ENCODE measurements around the gene DOCK4.

DOCK4 gene

GRCh38 chr7:111806232-111806631, 400.0 kb downstream of the DOCK4 start:
- DNase-seq (ENCODE audit: low read depth) = no peak

GRCh38 chr7:111803015-111803758, 403.0 kb downstream of the DOCK4 start:
- DNase-seq (ENCODE audit: low read depth) = no peak

- no peak for DNase-seq (ENCODE audit: low read depth)
Observed at GRCh38 chr7:111802194-111802772, 403.9 kb downstream of the DOCK4 start.

DNA sequence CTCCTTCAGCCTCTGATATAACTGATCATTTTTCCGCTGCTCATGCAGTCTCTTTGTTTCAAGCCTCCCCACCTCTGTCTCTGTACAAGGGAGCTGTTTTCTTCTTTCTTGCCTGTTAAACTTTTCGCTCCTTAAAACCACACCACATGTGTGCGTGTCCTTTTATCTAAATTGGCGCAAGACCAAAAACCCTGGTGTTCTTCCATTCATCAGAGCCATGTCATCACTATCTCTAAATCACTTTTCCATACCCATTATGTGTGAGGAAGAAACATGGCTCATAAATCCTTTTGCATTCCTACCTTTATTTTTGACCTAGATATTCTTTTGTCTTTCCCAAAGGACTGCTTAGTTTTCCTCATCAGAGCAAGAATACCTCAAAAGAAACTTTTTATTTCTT, 404.9 kb downstream of the DOCK4 start:
- DNase-seq (ENCODE audit: low read depth) = no peak

- DNase-seq (ENCODE audit: low read depth) = peak; percentile 1
Observed at GRCh38 chr7:111796671-111797070, 409.5 kb downstream of the DOCK4 start.

DNA sequence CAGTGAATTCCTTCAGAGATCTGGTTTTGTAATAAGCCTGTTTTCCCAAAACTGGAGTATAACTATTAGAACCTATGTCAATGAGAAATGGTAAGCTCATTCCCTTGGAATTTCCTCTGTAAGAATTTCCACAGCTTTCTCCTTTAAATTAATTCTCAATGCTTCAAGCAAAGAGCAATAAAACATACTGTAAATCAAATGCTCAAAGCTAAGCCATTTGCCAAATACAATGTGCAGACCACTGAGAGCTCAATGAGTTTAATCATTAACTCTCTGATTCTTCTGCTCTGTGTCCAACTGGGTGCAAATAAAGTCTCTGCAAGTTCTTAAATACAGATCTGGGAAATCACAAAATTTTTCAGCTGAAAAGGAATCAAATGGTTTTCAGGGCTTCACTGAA, 416.3 kb downstream of the DOCK4 start:
- no peak for DNase-seq (ENCODE audit: low read depth)

DNA sequence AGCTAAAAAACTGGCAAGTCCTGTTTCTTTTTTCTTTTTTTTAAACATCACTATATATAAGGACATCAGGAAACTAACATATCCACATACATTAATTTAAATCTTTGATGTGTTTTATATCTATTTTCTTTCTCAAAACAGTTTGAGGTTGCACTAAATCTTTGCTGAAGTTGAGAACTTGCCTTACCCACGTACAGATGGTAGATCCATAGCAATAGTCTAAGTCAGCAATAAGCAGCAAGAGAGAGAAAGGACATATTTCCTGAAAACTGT, 417.2 kb downstream of the DOCK4 start:
- no peak for DNase-seq (ENCODE audit: low read depth)

DNA sequence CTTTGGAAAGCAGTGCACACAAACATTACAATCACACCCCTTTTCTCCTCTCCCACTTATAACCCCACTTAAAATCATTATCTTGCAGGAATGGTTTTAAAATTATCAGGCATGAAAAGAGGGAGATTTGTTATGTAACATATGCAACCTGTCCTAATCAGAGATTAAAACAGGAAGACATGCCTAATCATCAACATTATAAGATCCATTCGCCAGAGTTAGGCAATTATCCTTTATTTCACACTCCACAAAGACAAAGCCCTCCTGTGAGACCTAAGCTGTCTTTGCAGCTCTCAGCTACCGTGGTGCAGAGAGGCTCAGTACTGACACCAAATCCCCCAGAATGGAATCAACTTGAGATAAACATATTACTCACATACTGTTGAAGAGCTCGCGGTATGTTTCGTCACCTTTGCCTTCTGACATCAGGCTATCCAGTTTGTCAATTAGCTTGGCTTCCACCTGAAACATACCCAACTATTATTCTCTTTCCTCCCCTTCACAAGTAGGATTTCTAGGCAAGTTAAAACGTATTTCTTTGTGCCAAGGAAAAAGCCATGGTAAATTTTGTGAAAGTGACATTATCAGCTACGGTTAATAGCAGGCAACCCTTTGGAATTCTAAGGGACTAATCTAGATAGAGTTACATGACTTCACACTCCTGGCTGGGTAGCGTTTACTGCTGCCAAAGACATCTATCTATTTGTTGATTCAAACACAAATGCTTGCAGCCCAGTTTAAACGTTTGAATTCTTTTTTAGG, 417.7 kb downstream of the DOCK4 start:
- DNase-seq (ENCODE audit: low read depth) = no peak

GRCh38 chr7:111787741-111788140, 418.5 kb downstream of the DOCK4 start:
- no peak for DNase-seq (ENCODE audit: low read depth)

DNA sequence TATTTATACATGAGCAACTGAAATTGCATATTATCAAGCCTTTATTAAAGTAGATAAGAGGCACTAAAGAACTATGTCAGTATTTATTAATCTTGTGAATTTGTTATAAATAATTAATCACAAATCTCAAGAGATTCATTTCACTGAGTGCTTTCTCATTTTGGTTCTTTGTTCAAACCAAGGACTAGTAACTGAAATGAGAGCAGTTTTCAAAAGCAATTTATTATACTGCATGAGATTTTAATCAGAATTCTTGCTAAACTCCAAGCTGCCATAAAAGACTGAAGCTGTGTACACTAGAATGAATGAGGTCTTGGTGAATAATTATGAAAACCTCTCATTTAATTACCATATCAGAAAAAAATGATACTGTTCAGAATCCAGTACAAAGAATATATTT, 419.1 kb downstream of the DOCK4 start:
- DNase-seq (ENCODE audit: low read depth) = no peak

GRCh38 chr7:111785076-111785475, 421.1 kb downstream of the DOCK4 start:
- DNase-seq (ENCODE audit: low read depth) = no peak

DNA sequence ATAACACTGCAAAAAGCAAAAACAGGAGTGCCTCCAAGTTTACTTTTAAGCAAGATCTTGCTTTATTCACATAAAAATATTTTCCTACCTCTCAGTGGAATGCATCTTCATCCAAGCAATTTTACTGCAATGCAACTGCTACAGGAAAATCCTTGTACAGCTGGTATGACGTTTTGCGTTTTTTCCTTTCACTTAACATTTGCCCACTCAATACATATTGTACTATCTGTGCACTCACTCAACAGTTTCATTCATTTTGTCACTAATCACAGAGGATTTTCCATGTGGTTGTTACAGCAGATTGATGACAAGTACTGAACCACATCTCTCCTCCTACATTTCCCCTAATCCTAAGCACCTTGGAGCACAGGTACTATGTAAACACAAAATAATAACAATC, 421.9 kb downstream of the DOCK4 start:
- no peak for DNase-seq (ENCODE audit: low read depth)

DNA sequence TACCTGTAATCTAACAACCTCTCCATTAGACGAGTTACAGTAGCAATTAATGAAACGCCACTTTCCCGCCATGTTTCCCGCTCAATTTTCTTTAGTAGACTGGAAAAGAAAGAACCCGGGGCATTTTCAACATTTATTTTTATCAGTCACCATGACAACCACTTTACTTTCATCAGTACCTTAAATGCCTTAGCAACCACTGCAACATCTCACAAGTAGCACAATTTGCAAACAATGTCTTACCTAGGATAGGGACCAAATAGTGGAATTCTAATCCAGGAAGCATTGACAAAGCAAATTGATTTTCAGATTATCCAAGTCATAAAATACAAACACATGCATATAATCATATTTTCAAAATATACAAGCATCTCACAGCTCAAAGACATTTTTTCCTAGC, 422.3 kb downstream of the DOCK4 start:
- DNase-seq (ENCODE audit: low read depth) = no peak

DNA sequence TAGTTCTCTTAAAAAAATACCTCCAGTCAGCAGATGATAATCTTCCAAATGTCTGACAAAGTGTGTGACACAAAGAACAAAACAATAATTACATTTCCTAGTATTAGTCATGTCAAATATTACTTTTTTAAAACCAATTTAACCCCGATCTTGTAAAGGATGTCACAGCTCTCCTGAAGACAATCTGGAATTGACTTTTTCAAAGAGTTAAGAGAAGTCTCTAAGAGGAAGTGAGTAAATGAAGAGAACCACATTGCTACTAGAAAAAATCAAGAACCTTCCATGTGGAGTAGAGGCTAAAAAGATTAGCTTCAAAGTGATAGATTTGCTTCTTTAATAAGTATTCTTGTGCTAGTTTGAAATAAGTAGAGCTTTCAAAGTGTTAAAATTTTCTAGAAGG, 425.7 kb downstream of the DOCK4 start:
- no peak for DNase-seq (ENCODE audit: low read depth)

DNA sequence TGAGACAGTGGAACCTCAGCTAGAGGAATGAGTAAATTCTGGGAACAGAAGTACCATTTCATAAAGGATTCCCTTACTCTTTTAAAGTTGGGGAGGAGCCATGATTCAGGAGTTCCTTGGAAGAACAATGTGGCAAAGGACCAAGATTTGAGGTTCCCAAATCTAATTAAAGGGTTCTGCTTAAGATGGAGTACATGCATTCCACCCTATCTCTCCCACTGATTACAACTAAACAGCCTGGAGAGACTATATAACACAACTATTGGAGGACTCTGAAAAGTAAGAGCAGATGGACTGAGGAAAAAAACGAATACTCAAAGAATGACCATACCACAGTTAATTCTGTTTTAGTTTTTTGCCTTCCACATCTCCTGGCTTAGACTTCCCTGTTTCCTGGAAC, 431.0 kb downstream of the DOCK4 start:
- no peak for DNase-seq (ENCODE audit: low read depth)

DNA sequence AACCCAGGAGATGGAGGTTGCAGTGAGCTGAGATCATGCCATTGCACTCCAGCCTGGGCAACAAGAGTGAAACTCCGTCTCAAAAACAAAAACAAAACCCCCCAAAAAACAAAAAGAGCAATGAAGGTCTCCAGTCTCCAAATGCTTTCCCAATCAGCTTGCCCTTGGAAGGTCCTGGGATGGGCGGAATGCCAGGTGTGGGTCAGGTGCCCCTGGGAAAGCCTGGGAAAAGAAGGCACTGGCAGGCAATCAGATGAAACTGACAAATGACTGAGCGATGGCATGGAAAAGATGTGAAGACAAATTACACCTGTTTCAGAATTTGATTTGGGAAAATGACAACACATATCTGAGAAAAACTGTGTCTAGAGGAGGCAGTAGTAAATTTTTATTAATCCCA, 433.5 kb downstream of the DOCK4 start:
- DNase-seq (ENCODE audit: low read depth) = no peak

- DNase-seq (ENCODE audit: low read depth) = no peak
Observed at GRCh38 chr7:111771638-111772037, 434.6 kb downstream of the DOCK4 start.

GRCh38 chr7:111770116-111770515, 436.1 kb downstream of the DOCK4 start:
- no peak for DNase-seq (ENCODE audit: low read depth)

DNA sequence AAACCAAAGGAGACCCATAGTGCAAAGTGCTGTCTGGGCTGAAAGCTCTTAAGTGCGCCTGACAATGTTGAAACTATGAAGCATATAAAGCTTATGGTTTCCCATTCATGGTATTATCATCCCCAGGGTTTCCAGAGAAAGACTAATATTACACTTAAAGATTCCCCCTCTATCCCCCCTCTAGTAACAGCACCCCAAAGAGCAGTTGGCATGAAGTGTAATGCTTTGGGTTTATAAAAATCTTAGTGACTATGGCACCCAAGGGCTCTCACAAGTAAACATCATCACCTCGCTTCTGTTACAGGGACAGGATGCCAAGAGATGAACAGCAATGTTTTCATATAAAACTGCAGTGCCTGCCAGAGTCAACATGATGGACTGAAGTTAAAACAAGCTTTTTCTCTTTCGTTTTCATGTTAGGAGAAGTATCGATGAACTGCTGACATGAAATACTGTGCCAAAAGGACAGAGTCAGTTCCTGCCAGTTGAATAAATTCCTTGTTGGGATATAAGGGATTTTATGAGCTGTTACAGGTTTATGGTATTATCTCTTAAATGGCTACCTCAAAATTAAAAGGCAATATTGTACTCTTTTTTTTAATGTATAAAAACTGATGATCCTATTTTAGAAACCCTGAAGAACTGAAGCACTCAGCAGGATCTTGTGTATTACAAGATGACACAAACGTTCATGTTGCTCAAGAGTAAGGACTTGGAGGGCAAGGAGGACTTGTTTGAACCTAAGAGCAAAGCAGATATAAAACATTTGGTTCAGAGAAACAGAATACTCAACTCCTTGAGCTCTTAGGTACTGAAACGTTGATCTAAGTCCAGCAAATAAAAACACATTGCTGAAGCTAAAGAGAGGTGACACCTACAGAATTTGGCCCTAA, 440.2 kb downstream of the DOCK4 start:
- DNase-seq (ENCODE audit: low read depth) = no peak

- no peak for DNase-seq (ENCODE audit: low read depth)
Observed at GRCh38 chr7:111763221-111763801, 442.9 kb downstream of the DOCK4 start.

DNA sequence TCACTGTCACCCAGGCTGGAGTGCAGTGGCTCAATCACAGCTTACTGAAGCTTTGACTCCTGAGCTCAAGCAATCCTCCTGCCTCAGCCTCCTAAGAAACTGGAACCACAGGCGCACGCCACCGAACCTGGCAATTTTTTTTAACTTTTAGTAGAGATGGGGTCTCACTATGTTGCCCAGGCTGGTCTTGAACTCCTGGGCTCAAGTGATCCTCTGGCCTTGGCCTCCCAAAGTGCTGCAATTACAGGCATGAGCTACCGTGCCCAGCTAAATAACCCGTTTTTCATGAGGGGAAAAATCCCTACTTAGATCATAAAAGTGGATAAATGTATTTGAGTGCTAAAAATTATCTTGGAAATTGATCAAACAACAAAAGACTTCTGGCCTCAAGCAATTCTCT, 443.4 kb downstream of the DOCK4 start:
- DNase-seq (ENCODE audit: low read depth) = no peak

DNA sequence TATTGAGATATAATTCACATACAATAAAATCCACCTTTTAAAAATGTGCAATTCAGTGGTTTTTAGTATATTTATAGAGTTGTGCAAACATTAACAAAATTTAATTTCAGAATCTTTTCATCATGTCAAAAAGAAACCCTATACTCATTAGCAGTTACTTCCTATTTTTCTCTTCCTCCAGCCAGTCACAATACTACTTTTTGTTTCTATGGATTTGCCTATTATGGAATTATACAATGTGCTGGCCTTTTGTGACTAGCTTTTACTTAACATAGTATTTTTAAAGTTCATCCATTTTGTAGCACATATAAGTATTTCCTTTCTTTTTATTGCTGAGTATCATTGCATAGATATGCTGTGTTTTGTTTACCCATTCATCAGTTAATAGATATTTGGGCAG, 444.0 kb downstream of the DOCK4 start:
- DNase-seq (ENCODE audit: low read depth) = no peak
